ENCODE data around the gene MGAT5. TPM values are rescaled to one million over a fixed set of nuclear protein-coding genes. Genes with fewer than 3 reads are reported as not detected.

Gene MGAT5
- total and polyA plus RNA-seq, 2 donors from 2014 or later: 14.3 to 40.9 TPM

DNA sequence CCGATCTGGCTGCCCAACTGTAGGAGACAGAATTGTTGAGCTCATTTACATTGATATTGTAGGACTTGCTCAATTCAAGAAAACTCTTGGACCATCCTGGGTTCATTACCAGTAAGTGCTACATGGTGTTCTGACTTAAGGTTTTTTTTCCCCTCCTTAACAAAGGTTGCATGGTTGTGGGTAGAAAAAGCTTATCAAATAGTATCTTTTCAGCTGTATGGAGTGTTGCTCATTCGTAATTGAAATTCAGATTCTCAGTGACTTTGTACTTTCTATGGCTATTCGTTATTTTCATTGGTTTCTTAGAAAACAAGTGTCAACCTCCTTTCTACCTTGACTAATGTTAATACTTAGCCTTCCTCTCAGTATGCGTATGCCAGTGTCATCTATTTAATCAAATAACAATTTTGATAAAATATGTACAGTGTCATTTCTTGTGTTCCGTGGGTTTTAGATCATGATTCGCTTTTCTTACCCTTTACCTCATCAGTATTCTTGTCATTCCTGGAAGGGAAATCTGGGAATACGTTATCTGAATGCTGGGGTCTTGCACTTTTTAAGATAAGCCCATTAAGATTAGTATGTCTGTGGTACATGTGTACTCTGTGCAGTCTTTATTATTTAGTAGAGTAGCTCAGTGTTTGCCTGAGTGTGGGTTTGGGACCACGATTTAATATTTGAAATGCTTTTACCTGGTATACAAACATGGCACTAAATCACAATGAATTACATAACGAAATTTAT lies 91.3 kb downstream of the MGAT5 start:
- H3K4me1 ChIP-seq (ENCODE audit: control insufficient read depth in 2 of 3, insufficient read depth in 2 of 3, low read depth in 1 of 3, low read length in 3 of 3): no peaks in the 10 kb centered on the region
- no peaks in the 10 kb centered on the region for H3K9me3 ChIP-seq (ENCODE audit: control insufficient read depth in 2 of 3, insufficient read depth in 1 of 3, low read length in 3 of 3)
- H3K27me3 ChIP-seq (ENCODE audit: control insufficient read depth, insufficient read depth, low read length): no peaks in the 10 kb centered on the region
- no peak overlapping the region for H3K4me3 ChIP-seq (ENCODE audit: low read length in 3 of 3)
- no peak for FAIRE-seq
- intact Hi-C loops (cut with DNase I): no loop called here
- no peak for DNase-seq
- no peak for TF ChIP-seq CTCF (IDR thresholded peaks at IDR 0.05; ENCODE audit: borderline replicate concordance, extremely low read depth, insufficient read depth)
- no peaks in the 10 kb centered on the region for H3K36me3 ChIP-seq (ENCODE audit: control insufficient read depth in 2 of 3, insufficient read depth in 3 of 3, low read length in 3 of 3)
- H3K27ac ChIP-seq (ENCODE audit: low read depth in 2 of 2, low read length in 2 of 2): no peak overlapping the region
- H3K9ac ChIP-seq (ENCODE audit: low read length in 3 of 3): no peak overlapping the region

DNA sequence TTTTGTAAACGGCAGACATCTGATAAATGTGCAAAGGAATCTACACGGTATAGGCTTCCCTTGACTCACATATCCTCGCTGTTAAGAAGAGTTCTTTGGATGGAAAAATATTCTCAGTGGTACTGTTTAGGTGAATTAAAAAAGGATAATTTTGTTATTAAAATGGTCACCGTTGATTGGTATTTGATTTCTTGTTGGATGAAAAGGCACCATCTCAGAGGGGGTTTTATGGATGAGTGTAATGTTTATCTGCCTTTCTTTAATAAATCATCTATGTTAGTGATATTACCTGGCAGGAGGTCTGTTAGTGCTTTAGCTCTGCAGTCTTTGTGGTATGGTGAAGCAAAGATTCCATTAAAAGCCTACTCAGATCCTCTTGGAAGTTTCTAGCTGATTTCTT lies 92.3 kb downstream of the MGAT5 start:
- H3K9me3 ChIP-seq (ENCODE audit: control insufficient read depth in 2 of 3, insufficient read depth in 1 of 3, low read length in 3 of 3): no peaks in the 10 kb centered on the region
- no peaks in the 10 kb centered on the region for H3K4me1 ChIP-seq (ENCODE audit: control insufficient read depth in 2 of 3, insufficient read depth in 2 of 3, low read depth in 1 of 3, low read length in 3 of 3)
- no peak overlapping the region for H3K27ac ChIP-seq (ENCODE audit: low read depth in 2 of 2, low read length in 2 of 2)
- H3K9ac ChIP-seq (ENCODE audit: low read length in 3 of 3): no peak overlapping the region
- no peak for DNase-seq
- no peak for FAIRE-seq
- no peak overlapping the region for H3K4me3 ChIP-seq (ENCODE audit: low read length in 3 of 3)
- intact Hi-C loops (cut with DNase I): no loop called here
- peaks cover 0 to 3% (median 0%) of the 10 kb centered on the region in 3 donors for H3K36me3 ChIP-seq (ENCODE audit: control insufficient read depth in 2 of 3, insufficient read depth in 3 of 3, low read length in 3 of 3)
- no peaks in the 10 kb centered on the region for H3K27me3 ChIP-seq (ENCODE audit: control insufficient read depth, insufficient read depth, low read length)
- no peak for TF ChIP-seq CTCF (IDR thresholded peaks at IDR 0.05; ENCODE audit: borderline replicate concordance, extremely low read depth, insufficient read depth)

GRCh38 chr2:134347756-134348155 lies 93.9 kb downstream of the MGAT5 start:
- intact Hi-C loops (cut with DNase I): no loop called here
- H3K27ac ChIP-seq (ENCODE audit: low read depth in 2 of 2, low read length in 2 of 2): no peak overlapping the region
- no peaks in the 10 kb centered on the region for H3K27me3 ChIP-seq (ENCODE audit: control insufficient read depth, insufficient read depth, low read length)
- TF ChIP-seq CTCF (IDR thresholded peaks at IDR 0.05; ENCODE audit: borderline replicate concordance, extremely low read depth, insufficient read depth): no peak
- no peaks in the 10 kb centered on the region for H3K4me1 ChIP-seq (ENCODE audit: control insufficient read depth in 2 of 3, insufficient read depth in 2 of 3, low read depth in 1 of 3, low read length in 3 of 3)
- peaks cover 0 to 3% (median 0%) of the 10 kb centered on the region in 3 donors for H3K36me3 ChIP-seq (ENCODE audit: control insufficient read depth in 2 of 3, insufficient read depth in 3 of 3, low read length in 3 of 3)
- no peaks in the 10 kb centered on the region for H3K9me3 ChIP-seq (ENCODE audit: control insufficient read depth in 2 of 3, insufficient read depth in 1 of 3, low read length in 3 of 3)
- H3K4me3 ChIP-seq (ENCODE audit: low read length in 3 of 3): no peak overlapping the region
- FAIRE-seq: no peak
- no peak overlapping the region for H3K9ac ChIP-seq (ENCODE audit: low read length in 3 of 3)
- no peak for DNase-seq
